Right lobe of liver (tissue), 6 donors: ENCODE data around the gene GID8. TPM values are rescaled to one million over a fixed set of nuclear protein-coding genes. Genes with fewer than 3 reads are reported as not detected.

Source experiments
- ATAC-seq, 4 donors: fragments of 200-7000 bp; cut with Tn5 transposase; one replicate each; pipeline ENCODE4 v1.9.1; 2020; ENCODE audit warnings: mild to moderate bottlenecking in 4 of 4, moderate library complexity in 4 of 4
- DNase-seq, 3 donors: peaks; one replicate each; pipeline ENCODE4 v3.0.0-alpha.2; 2020
- H3K27ac ChIP-seq, 3 donors: fragments of 200-600 bp; one replicate each; pipeline ENCODE4 v1.8.0; 2022
- H3K27me3 ChIP-seq, 2 donors: fragments of 200-600 bp; one replicate each; pipeline ENCODE4 v1.8.0; 2022
- H3K36me3 ChIP-seq, 4 donors: fragments of 200-600 bp; sonication (generic) in 1 of 4; one replicate each; pipeline versions ENCODE4 v1.5.1 to v1.8.0; 2017 to 2022; ENCODE audit warnings: control low read depth in 1 of 4
- H3K4me1 ChIP-seq, 4 donors: fragments of 200-600 bp; sonication (generic) in 1 of 4; one replicate each; pipeline versions ENCODE4 v1.5.1 to v1.8.0; 2017 to 2022; ENCODE audit warnings: control low read depth in 1 of 4
- H3K4me3 ChIP-seq, 3 donors: fragments of 200-600 bp; one replicate each; pipeline ENCODE4 v1.8.0; 2022
- H3K9me3 ChIP-seq, 4 donors: fragments of 200-600 bp; sonication (generic) in 1 of 4; one replicate each; pipeline versions ENCODE4 v1.5.1 to v1.8.0; 2017 to 2022; ENCODE audit warnings: control low read depth in 1 of 4
- CTCF ChIP-seq, 4 donors: fragments of 200-600 bp in 3 of 4; fragments of 450-650 bp in 1 of 4; IDR thresholded peaks; one replicate each; pipeline versions ENCODE4 v1.5.1 to v1.8.0; 2016 to 2022; ENCODE audit warnings: antibody characterized with exemption in 4 of 4, mild to moderate bottlenecking in 2 of 4
- POLR2A ChIP-seq: fragments of 450-650 bp; IDR thresholded peaks from one replicate; pipeline ENCODE4 v1.6.1; 2017; ENCODE audit warnings: antibody characterized with exemption, mild to moderate bottlenecking
- whole genome bisulfite sequencing: methylation state at CpG from one replicate; pipeline ENCODE4 v1.1.6; 2018; ENCODE audit warnings: low coverage, low lambda C conversion rate; ENCODE audit not compliant: insufficient coverage; ENCODE audit errors: missing lambda C conversion rate; 5-methylcytosine and 5-hydroxymethylcytosine counted together
- intact Hi-C, 2 donors: fragments of 100-400 bp; cut with DNase I; formaldehyde crosslinking; loops; one replicate each; pipeline versions ENCODE4 v1.11.2 to v1.14.1; 2022
- total RNA-seq, 6 experiments: library from RNA; depleted of rRNA in 2 of 6; stranded (reverse); fragments of >200 nt in 2 of 6; fragmentation: NEBNext Ultra II Directional in 3 of 6; extraction: Animal tissue kit (Norgen Biotek cat#: 25700) in 3 of 6; gene quantifications; one replicate each; pipeline versions ENCODE4 v1.1.0 to v1.2.4, GENCODE V29; 2016 to 2023
- donor health status: DM: no; HTN: yes; CAD: no.
- donor health status: DM: no; HTN: no; CAD: no.
- donor health status: DM: no; HTN: no; CAD: no.
- donor health status: DM: no; HTN: yes; CAD: no.
- donor health status: DM: no; HTN: yes; CAD: no.

The GID8 gene
- total RNA-seq, 6 experiments from 2014 or later, result 12.6 to 18.9 (median 15.1) TPM

- Histone ChIP-seq H3K27me3 (no peaks in the 10 kb centered on the region), H3K4me3 (no peak overlapping the region), H3K27ac (no peak overlapping the region), H3K36me3 (no peaks in the 10 kb centered on the region), H3K4me1 (peaks cover 0 to 22% (median 7%) of the 10 kb centered on the region in 4 donors), H3K9me3 (no peaks in the 10 kb centered on the region)
- intact Hi-C loops, result no loop called here
- no peak for TF ChIP-seq CTCF (IDR thresholded peaks at IDR 0.05)
- no peak for TF ChIP-seq POLR2A
- 83% methylated on average over 7 of the region's 12 CpGs for WGBS
- ATAC-seq (no peak), DNase-seq (no peak)
Measured at GRCh38 chr20:62935204-62935967, 2.6 kb upstream of the GID8 start.

GRCh38 chr20:62935968-62936585 is 1.9 kb upstream of the GID8 start:
- WGBS, result 94% methylated on average over 14 of the region's 22 CpGs
- Histone ChIP-seq H3K4me3 (peak overlapping the region in 2 of 3 donors; percentile 70 to 97), H3K27me3 (no peaks in the 10 kb centered on the region), H3K27ac (no peak overlapping the region), H3K36me3 (peaks cover 0 to 6% (median 0%) of the 10 kb centered on the region in 4 donors), H3K9me3 (no peaks in the 10 kb centered on the region), H3K4me1 (peaks cover 0 to 22% (median 9%) of the 10 kb centered on the region in 4 donors)
- no peak for ATAC-seq
- intact Hi-C loops, result no loop called here
- TF ChIP-seq CTCF (IDR thresholded peaks at IDR 0.05) (no peak), POLR2A (no peak)
- DNase-seq, result no peak

- peak overlapping the region; percentile 69 to 91 (median 75) for H3K27ac ChIP-seq
- WGBS, result 0% methylated on average over 28 of the region's 92 CpGs
- H3K36me3 ChIP-seq, result peaks cover 0 to 20% (median 0%) of the 10 kb centered on the region in 4 donors
- no peaks in the 10 kb centered on the region for H3K27me3 ChIP-seq
- peaks cover 0 to 22% (median 11%) of the 10 kb centered on the region in 4 donors for H3K4me1 ChIP-seq
- H3K4me3 ChIP-seq, result peak overlapping the region; percentile 70 to 97 (median 75)
- ATAC-seq (peak; percentile 95 to 97 (median 97)), DNase-seq (peak; percentile 97 to 98 (median 98))
- intact Hi-C loops, result no loop called here
- TF ChIP-seq POLR2A (peak; percentile 74), CTCF (IDR thresholded peaks at IDR 0.05) (peak in 1 of 4 donors; percentile 7)
- H3K9me3 ChIP-seq, result no peaks in the 10 kb centered on the region
Measured at GRCh38 chr20:62937268-62938104, 461 bp upstream of the GID8 start.

- intact Hi-C loops, result no loop called here
- H3K9me3 ChIP-seq, result no peaks in the 10 kb centered on the region
- H3K27ac ChIP-seq, result no peak overlapping the region
- H3K4me3 ChIP-seq, result no peak overlapping the region
- TF ChIP-seq POLR2A (no peak), CTCF (IDR thresholded peaks at IDR 0.05) (no peak)
- ATAC-seq (no peak), DNase-seq (no peak)
- no peaks in the 10 kb centered on the region for H3K27me3 ChIP-seq
- H3K4me1 ChIP-seq, result peaks cover 0 to 21% (median 10%) of the 10 kb centered on the region in 4 donors
- H3K36me3 ChIP-seq, result peaks cover 6 to 54% (median 21%) of the 10 kb centered on the region in 4 donors
- WGBS, result 74% methylated on average over 6 of the region's 8 CpGs
Measured at GRCh38 chr20:62940875-62941274, 2.9 kb downstream of the GID8 start.
